ENCODE measurements around the gene ZNF649.

Gene ZNF649

DNA sequence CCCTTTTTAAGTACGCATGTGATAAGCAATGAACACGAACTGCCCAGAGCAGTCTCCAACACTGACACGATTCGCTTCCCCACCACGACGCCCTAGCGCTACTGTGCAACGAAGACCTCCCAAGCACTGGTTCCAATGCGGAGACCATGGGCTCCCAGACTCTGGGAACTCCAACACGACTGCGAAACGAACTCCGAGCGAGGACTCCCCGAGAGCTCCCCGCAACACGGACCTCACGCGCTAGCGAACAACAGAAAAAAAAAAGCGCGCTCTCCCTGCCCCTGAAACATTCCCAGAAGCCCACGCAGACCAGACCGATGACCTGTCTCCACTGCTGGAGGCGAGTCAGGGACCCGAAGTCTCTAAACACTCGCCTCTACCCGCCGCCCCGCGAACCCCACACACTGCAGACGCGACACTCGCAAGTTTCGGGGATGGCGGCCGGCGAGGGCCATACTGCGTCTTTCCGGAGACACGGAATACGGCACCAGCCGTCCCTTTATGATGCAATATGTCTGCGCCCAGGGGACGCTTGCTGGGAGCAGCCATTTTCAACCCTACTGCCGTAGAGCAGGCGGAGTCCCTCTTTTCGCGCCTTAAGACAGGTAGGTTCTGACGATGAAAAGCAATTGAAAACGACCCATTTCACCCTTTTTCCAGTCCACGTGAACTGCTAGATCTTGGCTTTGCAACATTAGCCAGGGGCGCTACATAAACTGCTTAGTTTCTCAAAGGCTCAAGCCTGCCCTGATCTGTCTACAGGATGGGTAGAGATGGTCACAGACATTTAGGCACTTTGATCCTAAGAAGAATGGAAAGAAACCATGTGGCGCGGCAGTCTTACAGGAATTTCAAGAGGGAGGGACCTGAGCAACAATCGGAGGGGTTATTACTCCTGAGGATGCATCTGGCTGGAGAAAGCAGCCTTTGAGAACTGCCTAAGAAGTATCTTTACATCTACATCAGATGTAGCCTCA lies 17.0 kb downstream of the ZNF649 start, which contains the start of gene ZNF577:
ZNF577 (minus strand) TSS at position 430 of the 977 bp plus-strand sequence. CDS start 7,569 bp downstream, outside the sequence.
- DNase-seq (ENCODE audit: low read depth in 2 of 2) = peak; percentile 82

DNA sequence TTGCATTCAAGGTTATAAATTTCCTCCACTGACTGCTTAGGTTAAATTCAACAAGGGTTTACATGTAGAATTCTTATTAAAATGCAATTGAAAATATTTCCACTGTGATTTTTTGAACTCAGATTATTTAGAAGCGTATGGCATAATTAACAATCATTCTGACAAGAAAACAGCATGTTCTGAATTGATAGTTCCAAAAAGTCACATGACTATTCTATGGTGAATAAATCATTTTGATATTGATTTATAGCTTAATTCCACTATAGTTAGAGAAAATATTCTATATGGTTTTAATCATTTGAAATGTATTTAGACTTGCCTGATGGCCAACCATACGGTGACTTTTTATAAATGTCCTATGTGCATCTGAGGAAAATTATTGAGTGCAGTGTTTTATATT lies 20.1 kb downstream of the ZNF649 start:
- no peak for DNase-seq (ENCODE audit: low read depth in 2 of 2)

DNA sequence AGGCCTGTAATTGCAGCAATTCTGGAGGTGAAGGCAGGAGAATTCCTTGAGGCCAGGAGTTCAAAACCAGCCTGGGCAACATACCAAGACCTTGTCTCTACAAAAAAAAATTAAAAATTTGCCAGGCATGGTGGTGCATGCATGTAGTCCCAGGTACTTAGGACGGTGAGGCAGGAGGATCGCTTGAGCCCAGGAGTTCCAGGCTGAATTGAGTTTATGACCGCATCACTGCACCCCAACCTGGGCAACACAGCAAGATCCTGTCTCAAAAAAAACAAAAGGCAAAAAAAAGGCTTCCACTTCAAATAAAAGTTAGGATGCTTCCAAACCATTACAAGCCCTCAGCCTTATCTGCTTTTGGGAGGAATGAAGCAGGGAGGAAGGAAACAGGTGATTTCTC lies 22.3 kb downstream of the ZNF649 start:
- DNase-seq (ENCODE audit: low read depth in 2 of 2) = no peak

DNA sequence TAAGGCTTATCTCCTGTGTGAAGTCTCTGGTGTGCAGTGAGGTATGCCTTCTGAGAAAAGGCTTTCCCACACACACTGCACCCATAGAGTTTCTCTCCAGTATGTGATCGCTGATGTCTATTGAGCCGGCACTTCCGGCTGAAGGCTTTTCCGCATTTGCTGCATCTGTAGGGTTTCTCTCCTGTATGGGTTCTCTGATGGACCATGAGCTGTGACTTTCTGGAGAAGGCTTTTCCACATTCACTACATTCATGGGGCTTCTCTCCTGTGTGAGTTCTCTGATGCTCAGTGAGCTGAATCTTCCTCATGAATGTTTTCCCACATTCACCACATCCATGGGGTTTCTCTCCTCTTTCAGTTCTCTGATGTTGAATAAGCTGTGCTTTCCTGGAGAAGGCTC lies 31.7 kb downstream of the ZNF649 start:
- no peak for DNase-seq (ENCODE audit: low read depth in 2 of 2)

DNA sequence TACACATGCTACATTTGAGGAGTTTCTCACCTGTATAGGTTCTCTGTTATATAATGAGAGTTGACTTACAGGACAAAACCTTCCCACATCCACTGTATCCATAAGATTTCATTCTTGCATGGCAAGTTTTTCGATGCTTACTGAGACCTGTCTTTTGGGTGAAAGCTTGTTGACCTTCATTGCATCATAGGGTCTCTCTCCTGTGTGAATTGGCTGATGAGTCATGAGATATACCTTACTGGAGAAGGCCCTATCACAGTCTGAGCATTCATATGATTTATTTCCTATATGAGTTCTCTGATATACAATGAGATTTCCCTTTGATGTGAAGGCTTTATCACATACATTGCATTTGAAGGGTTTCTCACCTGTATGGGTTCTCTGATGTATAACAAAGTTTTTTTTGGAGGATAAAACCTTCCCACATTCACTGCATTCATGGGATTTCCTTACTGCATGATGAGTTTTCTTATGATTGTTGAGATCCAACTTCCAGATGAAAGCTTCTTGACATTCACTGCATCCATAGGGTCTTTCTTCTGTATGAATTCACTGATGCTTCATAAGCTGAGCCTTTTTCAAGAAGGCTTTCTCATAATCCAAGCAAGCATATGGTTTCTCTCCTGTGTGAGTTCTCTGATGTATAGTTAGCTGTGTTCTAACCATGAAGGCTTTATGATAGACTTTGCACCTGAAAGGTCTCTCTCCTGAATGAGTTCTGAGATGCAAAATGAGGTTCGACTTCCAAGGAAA lies 42.8 kb downstream of the ZNF649 start:
- no peak for DNase-seq (ENCODE audit: low read depth in 2 of 2)
